A673 (cell line): ENCODE data around the gene PRKG1. TPM values are rescaled to one million over a fixed set of nuclear protein-coding genes. Genes with fewer than 3 reads are reported as not detected.

ENCODE experiments used
- BruUV-seq: library from RNA; stranded (reverse); fragments of 400-500 nt; replicated peaks from 2 replicates; lab custom pipeline; 2021; lab: Mats Ljungman, UMichigan
- CTCF ChIA-PET: fragments of 300-600 bp; sonication (Branson Sonifier 250); formaldehyde crosslinking; loops from one replicate; lab custom pipeline; 2022; ENCODE audit warnings: antibody characterized with exemption; lab: Charles Lee
- POLR2A ChIA-PET: fragments of 300-600 bp; sonication (Branson Sonifier 250); formaldehyde crosslinking; loops from one replicate; lab custom pipeline; 2022; ENCODE audit warnings: antibody characterized with exemption; ENCODE audit not compliant: low non-redundant PET; lab: Charles Lee
- DNase-seq: peaks from one replicate; pipeline ENCODE4 v3.0.0-alpha.2; 2015; ENCODE audit warnings: low spot score
- H3K27ac ChIP-seq: fragments of 200-600 bp; sonication (generic); 2 replicates; pipeline ENCODE4 v1.5.1; 2016; ENCODE audit warnings: mixed run types, low read depth, mild to moderate bottlenecking, mixed read lengths, antibody characterized with exemption, low read length; ENCODE audit not compliant: poor library complexity, severe bottlenecking
- H3K27me3 ChIP-seq: fragments of 200-600 bp; sonication (generic); replicated peaks from 2 replicates; pipeline ENCODE4 v1.6.1; 2017; ENCODE audit warnings: mixed run types, low read depth, mild to moderate bottlenecking, mixed read lengths, antibody characterized with exemption, low read length; ENCODE audit not compliant: insufficient read depth, poor library complexity
- H3K36me3 ChIP-seq: fragments of 200-600 bp; sonication (generic); 2 replicates; pipeline ENCODE4 v1.6.1; 2016; ENCODE audit warnings: mixed run types, mild to moderate bottlenecking, mixed read lengths, antibody characterized with exemption, low read length; ENCODE audit not compliant: insufficient read depth, poor library complexity, severe bottlenecking
- H3K4me1 ChIP-seq: fragments of 200-600 bp; sonication (generic); 2 replicates; pipeline ENCODE4 v1.6.1; 2017; ENCODE audit warnings: mixed run types, mild to moderate bottlenecking, mixed read lengths, antibody characterized with exemption, low read length; ENCODE audit not compliant: insufficient read depth, poor library complexity, severe bottlenecking
- H3K4me3 ChIP-seq: fragments of 200-600 bp; sonication (generic); 2 replicates; pipeline ENCODE4 v1.5.1; 2016; ENCODE audit warnings: low read depth, mixed run types, mild to moderate bottlenecking, mixed read lengths, low read length; ENCODE audit not compliant: poor library complexity, severe bottlenecking
- H3K9me3 ChIP-seq: fragments of 200-600 bp; sonication (generic); 2 replicates; pipeline ENCODE4 v1.6.1; 2016; ENCODE audit warnings: mixed run types, low read depth, mild to moderate bottlenecking, mixed read lengths, antibody characterized with exemption, low read length; ENCODE audit not compliant: poor library complexity, severe bottlenecking
- EZH2 ChIP-seq: fragments of 200-600 bp; sonication (generic); IDR thresholded peaks from 2 replicates; pipeline ENCODE4 v1.6.1; 2017; ENCODE audit warnings: borderline replicate concordance, low read depth, mild to moderate bottlenecking, mixed read lengths, antibody characterized with exemption, low read length; ENCODE audit not compliant: poor library complexity, severe bottlenecking
- intact Hi-C: fragments of 100-400 bp; cut with micrococcal nuclease; formaldehyde crosslinking; loops from one replicate; pipeline ENCODE4 v1.10.0; 2022; ENCODE audit not compliant: unreplicated experiment
- total RNA-seq: library from RNA; stranded (reverse); gene quantifications from 2 replicates; pipeline ENCODE4 v1.2.3, GENCODE V29; 2021
- TF ChIP-seq, protein P1 (sequence below): fragments of 300-800, 200-600 bp; sonication (generic); conservative IDR thresholded peaks from 2 replicates; pipeline ENCODE4 v1.5.1; 2017; ENCODE audit warnings: low read depth, mild to moderate bottlenecking, antibody characterized with exemption, low read length, moderate library complexity, mixed read lengths

The PRKG1 gene
- total RNA-seq, 1 experiment from 2014 or later: 0.58 TPM

DNA sequence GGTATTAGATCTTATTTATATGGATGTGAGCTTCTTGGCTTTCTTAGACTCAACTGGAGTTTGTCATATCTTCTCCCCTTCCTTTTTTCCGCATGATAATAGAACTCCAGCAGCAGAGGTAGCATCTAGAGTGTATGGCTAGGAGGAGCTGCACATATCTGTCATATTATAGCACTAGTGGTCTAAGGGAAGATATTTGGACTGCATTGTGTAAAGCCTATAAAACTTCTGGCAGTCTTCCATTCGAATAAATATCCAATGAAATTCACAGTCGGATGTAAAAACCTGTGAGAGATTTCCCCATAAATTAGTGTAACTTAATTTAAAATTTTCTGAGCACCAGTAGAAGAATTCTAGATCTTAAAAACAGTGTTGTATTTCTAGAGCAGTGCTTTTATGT, 123.9 kb downstream of the PRKG1 start:
- no peaks in the 10 kb centered on the region for H3K9me3 ChIP-seq
- no peak overlapping the region for H3K4me3 ChIP-seq
- peaks cover 12% of the 10 kb centered on the region for H3K27me3 ChIP-seq
- no peaks in the 10 kb centered on the region for H3K4me1 ChIP-seq
- TF ChIP-seq EZH2: no peak
- TF ChIP-seq, protein P1, sequence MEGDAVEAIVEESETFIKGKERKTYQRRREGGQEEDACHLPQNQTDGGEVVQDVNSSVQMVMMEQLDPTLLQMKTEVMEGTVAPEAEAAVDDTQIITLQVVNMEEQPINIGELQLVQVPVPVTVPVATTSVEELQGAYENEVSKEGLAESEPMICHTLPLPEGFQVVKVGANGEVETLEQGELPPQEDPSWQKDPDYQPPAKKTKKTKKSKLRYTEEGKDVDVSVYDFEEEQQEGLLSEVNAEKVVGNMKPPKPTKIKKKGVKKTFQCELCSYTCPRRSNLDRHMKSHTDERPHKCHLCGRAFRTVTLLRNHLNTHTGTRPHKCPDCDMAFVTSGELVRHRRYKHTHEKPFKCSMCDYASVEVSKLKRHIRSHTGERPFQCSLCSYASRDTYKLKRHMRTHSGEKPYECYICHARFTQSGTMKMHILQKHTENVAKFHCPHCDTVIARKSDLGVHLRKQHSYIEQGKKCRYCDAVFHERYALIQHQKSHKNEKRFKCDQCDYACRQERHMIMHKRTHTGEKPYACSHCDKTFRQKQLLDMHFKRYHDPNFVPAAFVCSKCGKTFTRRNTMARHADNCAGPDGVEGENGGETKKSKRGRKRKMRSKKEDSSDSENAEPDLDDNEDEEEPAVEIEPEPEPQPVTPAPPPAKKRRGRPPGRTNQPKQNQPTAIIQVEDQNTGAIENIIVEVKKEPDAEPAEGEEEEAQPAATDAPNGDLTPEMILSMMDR: no peak
- POLR2A ChIA-PET: no interaction called here
- CTCF ChIA-PET: no interaction called here
- intact Hi-C loops: no loop called here
- no TSS peak for BruUV-seq
- no peaks in the 10 kb centered on the region for H3K36me3 ChIP-seq
- H3K27ac ChIP-seq: no peak overlapping the region
- no peak for DNase-seq

DNA sequence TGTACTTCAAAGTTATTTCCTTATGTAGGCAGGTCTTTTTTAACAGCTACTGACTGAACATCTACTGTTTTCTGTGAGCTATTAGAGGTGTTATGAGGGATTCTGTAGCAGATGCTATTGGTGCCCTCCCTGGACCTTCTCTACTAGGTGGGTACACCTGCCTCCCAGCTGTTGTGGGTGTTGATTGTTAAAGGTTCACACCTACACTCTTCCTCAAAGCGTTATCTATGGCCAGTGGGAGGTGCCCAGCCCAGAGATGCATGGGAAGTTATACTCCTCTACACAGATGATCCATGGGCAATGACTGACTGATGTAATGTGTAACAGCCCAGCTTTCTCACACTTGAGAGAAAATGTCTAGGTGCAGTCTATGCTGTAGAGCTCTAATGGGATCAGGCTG, 127.7 kb downstream of the PRKG1 start:
- intact Hi-C loops: no loop called here
- no peak overlapping the region for H3K27ac ChIP-seq
- H3K4me3 ChIP-seq: no peak overlapping the region
- no peaks in the 10 kb centered on the region for H3K9me3 ChIP-seq
- DNase-seq: no peak
- CTCF ChIA-PET: no interaction called here
- peaks cover 12% of the 10 kb centered on the region for H3K27me3 ChIP-seq
- POLR2A ChIA-PET: no interaction called here
- no TSS peak for BruUV-seq
- no peaks in the 10 kb centered on the region for H3K4me1 ChIP-seq
- TF ChIP-seq, protein P1: no peak
- TF ChIP-seq EZH2: no peak
- no peaks in the 10 kb centered on the region for H3K36me3 ChIP-seq

DNA sequence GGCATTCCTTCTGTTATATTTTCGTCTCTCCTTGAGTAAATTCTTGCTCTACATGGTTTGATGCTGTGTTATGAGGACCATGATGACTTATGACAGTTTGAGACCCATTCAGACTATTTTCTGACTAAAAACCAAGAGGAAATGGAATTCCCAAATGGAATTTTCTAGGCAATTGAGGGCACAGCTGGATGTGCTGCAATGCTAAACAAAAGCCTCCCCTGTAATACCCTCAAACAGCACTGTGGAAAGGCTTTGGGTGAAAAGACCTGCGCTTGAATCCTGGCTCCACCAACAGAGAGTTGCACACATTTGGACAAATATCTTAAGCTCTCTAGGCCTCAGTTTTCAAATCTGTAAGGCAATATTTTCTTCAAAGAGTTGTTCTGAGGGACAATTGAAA, 129.1 kb downstream of the PRKG1 start:
- no peak overlapping the region for H3K4me3 ChIP-seq
- intact Hi-C loops: no loop called here
- no peaks in the 10 kb centered on the region for H3K36me3 ChIP-seq
- CTCF ChIA-PET: no interaction called here
- DNase-seq: no peak
- no peaks in the 10 kb centered on the region for H3K4me1 ChIP-seq
- no peak for TF ChIP-seq EZH2
- no TSS peak for BruUV-seq
- H3K27ac ChIP-seq: no peak overlapping the region
- H3K27me3 ChIP-seq: peaks cover 12% of the 10 kb centered on the region
- POLR2A ChIA-PET: no interaction called here
- H3K9me3 ChIP-seq: no peaks in the 10 kb centered on the region

DNA sequence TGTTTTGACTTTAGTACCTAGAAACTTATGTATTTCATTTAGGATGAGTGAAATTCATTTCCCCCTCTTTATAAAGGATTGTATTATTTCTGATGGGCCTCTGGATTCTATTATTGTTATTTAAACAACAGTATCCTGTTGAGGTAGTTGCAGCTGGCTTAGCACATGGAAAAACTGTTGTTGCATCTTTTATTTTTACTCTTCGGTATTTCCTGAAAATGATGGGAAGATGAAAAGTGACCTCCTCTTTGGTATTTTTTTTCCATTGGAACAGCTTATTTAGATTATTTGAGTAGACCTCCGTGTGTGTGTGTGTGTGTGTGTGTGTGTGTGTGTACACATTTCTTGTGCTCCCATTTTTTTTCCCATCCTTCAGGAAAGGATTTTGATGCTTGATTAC, 129.8 kb downstream of the PRKG1 start:
- H3K36me3 ChIP-seq: no peaks in the 10 kb centered on the region
- TF ChIP-seq, protein P1: no peak
- no peak for TF ChIP-seq EZH2
- H3K4me1 ChIP-seq: no peaks in the 10 kb centered on the region
- BruUV-seq: no TSS peak
- no peak overlapping the region for H3K27ac ChIP-seq
- no peaks in the 10 kb centered on the region for H3K9me3 ChIP-seq
- peaks cover 12% of the 10 kb centered on the region for H3K27me3 ChIP-seq
- intact Hi-C loops: no loop called here
- no peak overlapping the region for H3K4me3 ChIP-seq
- no peak for DNase-seq
- CTCF ChIA-PET: no interaction called here
- POLR2A ChIA-PET: no interaction called here
